ENCODE results near the gene PAPOLB. TPM values are rescaled to one million over a fixed set of nuclear protein-coding genes. Genes with fewer than 3 reads are reported as not detected.

Gene PAPOLB
- total RNA-seq, 2 experiments from 2014 or later: not detected

DNA sequence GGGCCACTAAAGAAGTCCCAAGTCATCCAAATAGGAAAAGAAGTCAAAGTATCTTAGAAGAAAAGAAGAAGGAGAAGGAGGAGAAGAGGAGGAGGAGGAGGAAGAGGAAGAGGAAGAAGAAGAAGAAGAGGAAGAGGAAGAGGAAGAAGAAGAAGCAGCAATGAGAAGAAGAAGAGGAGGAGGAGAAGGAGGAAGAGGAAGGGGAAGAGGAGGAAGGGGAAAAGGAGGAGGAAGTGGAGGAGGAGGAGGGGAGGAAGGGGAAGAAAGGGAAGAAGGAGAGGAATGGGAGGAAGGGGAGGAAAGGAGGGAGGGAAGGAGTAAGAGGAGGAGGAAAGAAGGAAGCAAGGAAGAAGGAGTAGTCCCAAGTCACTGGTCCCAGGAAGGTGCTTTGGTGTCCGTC, 43.3 kb upstream of the PAPOLB start:
- Mint-ChIP-seq H3K4me3 (no peak overlapping the region), H3K27me3 (peaks cover 9% of the 10 kb centered on the region), H3K27ac (no peak overlapping the region), H3K4me1 (ENCODE audit: low read depth) (no peaks in the 10 kb centered on the region), H3K36me3 (ENCODE audit: low read depth) (no peaks in the 10 kb centered on the region), H3K9me3 (no peaks in the 10 kb centered on the region)
- Histone ChIP-seq H3K36me3 (ENCODE audit: insufficient read depth, low read length) (no peaks in the 10 kb centered on the region), H3K9me3 (ENCODE audit: control insufficient read depth in 1 of 2, insufficient read depth in 1 of 2, low read length in 2 of 2) (peaks cover 0 to 7% of the 10 kb centered on the region in 2 experiments), H3K27me3 (ENCODE audit: control insufficient read depth in 1 of 2, insufficient read depth in 2 of 2, low read length in 2 of 2) (peaks cover 0 to 6% of the 10 kb centered on the region in 2 experiments), H3K27ac (ENCODE audit: low read depth in 1 of 2, low read length in 2 of 2) (no peak overlapping the region), H3K4me3 (ENCODE audit: low read length) (no peak overlapping the region), H3K4me1 (ENCODE audit: insufficient read depth, low read length) (no peaks in the 10 kb centered on the region)
- ChIA-PET POLR2A (no interaction called here), CTCF (no interaction called here)
- intact Hi-C loops (cut with DNase I, micrococcal nuclease): no loop called here
- ATAC-seq (ENCODE audit: poor library complexity) (no peak), DNase-seq (no peak)
- TF ChIP-seq, protein P1, sequence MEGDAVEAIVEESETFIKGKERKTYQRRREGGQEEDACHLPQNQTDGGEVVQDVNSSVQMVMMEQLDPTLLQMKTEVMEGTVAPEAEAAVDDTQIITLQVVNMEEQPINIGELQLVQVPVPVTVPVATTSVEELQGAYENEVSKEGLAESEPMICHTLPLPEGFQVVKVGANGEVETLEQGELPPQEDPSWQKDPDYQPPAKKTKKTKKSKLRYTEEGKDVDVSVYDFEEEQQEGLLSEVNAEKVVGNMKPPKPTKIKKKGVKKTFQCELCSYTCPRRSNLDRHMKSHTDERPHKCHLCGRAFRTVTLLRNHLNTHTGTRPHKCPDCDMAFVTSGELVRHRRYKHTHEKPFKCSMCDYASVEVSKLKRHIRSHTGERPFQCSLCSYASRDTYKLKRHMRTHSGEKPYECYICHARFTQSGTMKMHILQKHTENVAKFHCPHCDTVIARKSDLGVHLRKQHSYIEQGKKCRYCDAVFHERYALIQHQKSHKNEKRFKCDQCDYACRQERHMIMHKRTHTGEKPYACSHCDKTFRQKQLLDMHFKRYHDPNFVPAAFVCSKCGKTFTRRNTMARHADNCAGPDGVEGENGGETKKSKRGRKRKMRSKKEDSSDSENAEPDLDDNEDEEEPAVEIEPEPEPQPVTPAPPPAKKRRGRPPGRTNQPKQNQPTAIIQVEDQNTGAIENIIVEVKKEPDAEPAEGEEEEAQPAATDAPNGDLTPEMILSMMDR (IDR thresholded peaks at IDR 0.05): no peak

DNA sequence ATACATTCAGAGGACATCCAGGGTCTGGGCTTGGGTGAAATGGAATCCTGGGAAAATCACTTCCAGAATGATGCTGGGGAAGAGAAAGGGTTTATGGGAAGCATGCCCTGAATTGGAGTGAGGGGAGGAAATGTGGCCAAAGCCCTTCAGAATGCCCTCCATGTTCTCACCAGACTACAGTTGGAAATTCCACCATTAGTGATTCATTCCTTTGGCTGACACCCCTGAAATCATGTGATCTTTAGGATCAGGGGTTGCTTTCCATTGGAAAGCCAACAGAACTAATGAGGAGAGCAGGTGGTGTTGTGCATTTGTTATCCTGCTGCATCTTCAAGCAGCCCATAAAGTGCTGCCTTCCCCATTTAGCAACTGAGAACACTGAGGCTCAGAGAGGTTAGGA, 42.5 kb upstream of the PAPOLB start:
- H3K36me3 Mint-ChIP-seq (ENCODE audit: low read depth): no peaks in the 10 kb centered on the region
- Histone ChIP-seq H3K36me3 (ENCODE audit: insufficient read depth, low read length) (no peaks in the 10 kb centered on the region), H3K4me1 (ENCODE audit: insufficient read depth, low read length) (no peaks in the 10 kb centered on the region), H3K27ac (ENCODE audit: low read depth in 1 of 2, low read length in 2 of 2) (no peak overlapping the region), H3K9me3 (ENCODE audit: control insufficient read depth in 1 of 2, insufficient read depth in 1 of 2, low read length in 2 of 2) (peaks cover 0 to 7% of the 10 kb centered on the region in 2 experiments), H3K4me3 (ENCODE audit: low read length) (no peak overlapping the region), H3K27me3 (ENCODE audit: control insufficient read depth in 1 of 2, insufficient read depth in 2 of 2, low read length in 2 of 2) (peaks cover 0 to 6% of the 10 kb centered on the region in 2 experiments)
- H3K27ac Mint-ChIP-seq: no peak overlapping the region
- intact Hi-C loops (cut with DNase I, micrococcal nuclease): no loop called here
- TF ChIP-seq, protein P1 (IDR thresholded peaks at IDR 0.05): no peak
- ATAC-seq (ENCODE audit: poor library complexity) (no peak), DNase-seq (no peak)
- no peaks in the 10 kb centered on the region for H3K4me1 Mint-ChIP-seq (ENCODE audit: low read depth)
- H3K4me3 Mint-ChIP-seq: no peak overlapping the region
- H3K27me3 Mint-ChIP-seq: peaks cover 9% of the 10 kb centered on the region
- no peaks in the 10 kb centered on the region for H3K9me3 Mint-ChIP-seq
- POLR2A ChIA-PET: no interaction called here
- CTCF ChIA-PET: no interaction called here

DNA sequence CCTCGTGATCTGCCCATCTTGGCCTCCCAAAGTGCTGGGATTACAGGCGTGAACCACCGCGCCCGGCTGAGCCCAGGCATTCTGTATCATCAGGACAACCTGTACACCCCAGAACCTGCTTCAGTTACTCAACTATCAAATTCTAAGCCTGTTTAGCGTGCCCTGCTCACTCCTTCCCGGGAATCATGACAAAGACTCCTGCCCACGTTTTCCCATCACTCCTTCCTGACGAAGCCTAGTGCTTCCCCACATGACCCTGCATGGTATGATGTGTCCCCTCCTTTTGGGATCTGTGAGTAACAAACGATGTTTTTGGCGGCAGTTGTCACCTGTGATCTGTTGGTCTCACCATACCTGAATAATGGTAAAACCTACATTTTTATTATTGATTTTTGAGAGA, 33.9 kb upstream of the PAPOLB start:
- no peaks in the 10 kb centered on the region for H3K27me3 ChIP-seq (ENCODE audit: control insufficient read depth in 1 of 2, insufficient read depth in 2 of 2, low read length in 2 of 2)
- ChIA-PET CTCF (interaction anchor here (1.1 kb wide), 1 partner anchor 13 kb away, joined by 3 read pairs; no protein-coding TSS in a partner anchor), POLR2A (no interaction called here)

More for the DNA sequence above, 33.9 kb upstream of the PAPOLB start:
- Histone ChIP-seq H3K9me3 (ENCODE audit: control insufficient read depth in 1 of 2, insufficient read depth in 1 of 2, low read length in 2 of 2) (peaks cover 0 to 10% of the 10 kb centered on the region in 2 experiments), H3K36me3 (ENCODE audit: insufficient read depth, low read length) (no peaks in the 10 kb centered on the region), H3K4me1 (ENCODE audit: insufficient read depth, low read length) (no peaks in the 10 kb centered on the region), H3K4me3 (ENCODE audit: low read length) (no peak overlapping the region), H3K27ac (ENCODE audit: low read depth in 1 of 2, low read length in 2 of 2) (no peak overlapping the region)
- ATAC-seq (ENCODE audit: poor library complexity) (no peak), DNase-seq (no peak)
- no peaks in the 10 kb centered on the region for H3K36me3 Mint-ChIP-seq (ENCODE audit: low read depth)
- H3K27me3 Mint-ChIP-seq: no peaks in the 10 kb centered on the region
- no peak overlapping the region for H3K27ac Mint-ChIP-seq
- intact Hi-C loops (cut with DNase I, micrococcal nuclease): no loop called here
- H3K4me1 Mint-ChIP-seq (ENCODE audit: low read depth): no peaks in the 10 kb centered on the region
- H3K9me3 Mint-ChIP-seq: peaks cover 5% of the 10 kb centered on the region
- TF ChIP-seq, protein P1 (IDR thresholded peaks at IDR 0.05): no peak
- no peak overlapping the region for H3K4me3 Mint-ChIP-seq

Data from CD4-positive, alpha-beta T cell (primary cell).